Measurements from ENCODE around the gene SPC24.
"Not testable (repeated sequence)": the region's sequence is repeated elsewhere in the genome, so short reads cannot be mapped to it uniquely, and the experiment has no call there.

SPC24 gene

DNA sequence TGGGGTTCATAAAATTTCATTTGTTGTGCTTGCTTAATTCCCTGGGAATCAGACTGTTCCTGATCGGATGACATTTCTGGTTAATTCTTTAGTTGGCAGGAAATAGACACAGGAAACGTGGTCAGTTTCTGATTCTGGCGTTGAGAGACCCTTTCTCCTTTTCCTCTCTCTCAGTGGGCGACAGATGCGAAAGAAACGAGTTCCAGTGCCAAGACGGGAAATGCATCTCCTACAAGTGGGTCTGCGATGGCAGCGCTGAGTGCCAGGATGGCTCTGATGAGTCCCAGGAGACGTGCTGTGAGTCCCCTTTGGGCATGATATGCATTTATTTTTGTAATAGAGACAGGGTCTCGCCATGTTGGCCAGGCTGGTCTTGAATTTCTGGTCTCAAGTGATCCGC, 55.5 kb downstream of the SPC24 start:
- H3K27ac ChIP-seq = peak overlapping the region; percentile 100
- no peak for DNase-seq (ENCODE audit: low read depth, low spot score)

GRCh38 chr19:11098861-11099260, 56.7 kb downstream of the SPC24 start:
- DNase-seq (ENCODE audit: low read depth, low spot score) = no peak
- H3K27ac ChIP-seq = peak overlapping the region; percentile 100

DNA sequence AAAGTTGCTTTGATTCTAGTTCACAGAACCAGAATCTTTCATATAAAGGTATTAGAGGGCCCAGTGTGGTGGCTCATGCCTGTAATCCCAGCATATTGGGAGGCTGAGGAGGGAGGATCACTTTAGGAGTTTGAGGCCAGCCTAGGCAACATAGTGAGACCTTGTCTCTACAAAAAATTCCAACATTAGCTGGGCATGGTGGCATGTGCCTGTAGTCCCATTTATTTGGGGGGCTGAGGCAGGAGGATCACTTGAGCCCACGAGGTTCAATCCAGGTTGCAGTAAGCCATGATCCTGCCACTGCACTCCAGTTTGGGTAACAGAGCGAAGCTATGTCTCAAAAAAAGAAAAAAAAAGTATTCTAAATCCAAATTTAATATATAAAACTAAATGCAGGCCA, 57.3 kb downstream of the SPC24 start:
- peak overlapping the region; percentile 100 for H3K27ac ChIP-seq
- DNase-seq (ENCODE audit: low read depth, low spot score) = no peak

DNA sequence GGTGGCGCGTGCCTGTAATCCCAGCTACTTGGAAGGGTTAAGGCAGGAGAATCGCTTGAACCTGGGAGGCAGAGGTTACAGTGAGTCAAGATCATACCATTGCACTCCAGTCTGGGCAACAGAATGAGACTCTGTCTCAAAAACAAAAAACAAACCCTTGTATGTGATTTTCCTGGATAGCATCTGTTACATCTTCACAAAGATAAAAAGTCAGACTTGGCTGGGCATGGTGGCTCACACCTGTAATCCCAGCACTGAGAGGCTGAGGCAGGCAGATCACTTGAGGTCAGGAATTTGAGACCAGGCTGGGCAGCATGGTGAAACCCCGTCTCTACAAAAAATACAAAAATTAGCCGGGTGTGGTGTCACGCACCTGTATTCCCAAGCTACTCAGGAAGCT, 58.2 kb downstream of the SPC24 start:
- DNase-seq (ENCODE audit: low read depth, low spot score) = not testable (repeated sequence)
- peak overlapping the region; percentile 100 for H3K27ac ChIP-seq

DNA sequence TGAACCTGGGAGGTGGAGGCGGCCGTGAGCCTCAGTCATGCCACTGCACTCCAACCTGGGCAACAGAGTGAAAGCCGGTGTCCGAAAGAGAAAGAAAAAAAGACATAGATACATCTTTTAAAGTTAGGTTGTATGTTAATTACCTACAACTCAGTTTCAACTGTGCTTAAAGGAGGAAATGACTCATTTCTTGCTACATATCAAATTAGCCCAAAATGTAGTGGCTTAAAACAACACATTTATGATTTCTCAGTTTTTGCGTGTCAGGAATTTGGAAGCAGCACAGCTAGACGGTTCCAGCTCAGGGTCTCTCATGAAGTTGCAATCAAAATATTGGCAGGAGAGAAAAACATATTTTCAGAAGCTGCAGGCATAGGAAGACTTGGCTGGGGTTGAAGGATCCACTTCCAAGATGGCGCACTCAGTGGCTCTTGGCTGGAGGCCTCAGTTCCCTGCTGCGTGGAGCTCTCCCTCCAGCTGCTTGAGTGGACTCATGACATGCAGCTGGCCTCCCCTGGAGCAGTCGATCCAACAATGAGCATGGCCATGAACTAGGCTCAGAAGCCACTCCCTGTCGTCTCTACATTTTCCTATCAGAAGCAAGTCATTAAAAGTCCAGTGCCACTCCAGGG, 59.3 kb downstream of the SPC24 start:
- H3K27ac ChIP-seq = peak overlapping the region; percentile 100
- no peak for DNase-seq (ENCODE audit: low read depth, low spot score)
